Gastroesophageal sphincter (tissue), 4 donors: ENCODE results near the gene SAMM50. TPM values are rescaled to one million over a fixed set of nuclear protein-coding genes. Genes with fewer than 3 reads are reported as not detected.

ENCODE experiments used
- ATAC-seq: fragments of 150-250 bp; one replicate; pipeline ENCODE4 v1.9.1; 2016; ENCODE audit warnings: mild to moderate bottlenecking, moderate library complexity
- H3K27ac ChIP-seq, 4 donors: fragments of 200-600 bp; sonication (generic) in 3 of 4; 1 replicate in 3 of 4; 2 replicates in 1 of 4; pipeline ENCODE4 v1.5.1; 2016 to 2019
- H3K27me3 ChIP-seq: fragments of 200-600 bp; sonication (generic); one replicate; pipeline ENCODE4 v1.5.1; 2019
- H3K36me3 ChIP-seq, 2 donors: fragments of 200-600 bp; sonication (generic); one replicate each; pipeline ENCODE4 v1.5.1; 2019; ENCODE audit warnings: control low read depth in 1 of 2
- H3K4me1 ChIP-seq, 3 donors: fragments of 200-600 bp; sonication (generic); 1 replicate in 2 of 3; 2 replicates in 1 of 3; pipeline ENCODE4 v1.5.1; 2016 to 2019; ENCODE audit warnings: control low read depth in 2 of 3
- H3K4me3 ChIP-seq, 2 donors: fragments of 200-600 bp; sonication (generic); one replicate each; pipeline ENCODE4 v1.5.1; 2019; ENCODE audit warnings: mild to moderate bottlenecking in 1 of 2, moderate library complexity in 1 of 2
- H3K9me3 ChIP-seq, 3 donors: fragments of 200-600 bp; sonication (generic); one replicate each; pipeline ENCODE4 v1.5.1; 2017 to 2019; ENCODE audit warnings: control low read depth in 2 of 3
- CTCF ChIP-seq, 4 experiments: fragments of 200-600 bp in 2 of 4; fragments of 450-650 bp in 2 of 4; sonication (generic) in 1 of 4; IDR thresholded peaks; one replicate each; pipeline ENCODE4 v1.5.1; 2017 to 2019; ENCODE audit warnings: antibody characterized with exemption in 4 of 4, mild to moderate bottlenecking in 2 of 4, moderate library complexity in 2 of 4
- EP300 ChIP-seq: sonication (generic); formaldehyde crosslinking; IDR thresholded peaks from one replicate; pipeline ENCODE4 v1.6.1; 2017; ENCODE audit warnings: antibody characterized with exemption, mild to moderate bottlenecking
- POLR2A ChIP-seq, 2 donors: fragments of 450-650 bp; IDR thresholded peaks; one replicate each; pipeline ENCODE4 v1.6.1; 2017; ENCODE audit warnings: antibody characterized with exemption in 2 of 2, mild to moderate bottlenecking in 2 of 2, moderate library complexity in 1 of 2
- POLR2AphosphoS5 ChIP-seq: sonication (generic); formaldehyde crosslinking; IDR thresholded peaks from one replicate; pipeline ENCODE4 v1.6.1; 2017; ENCODE audit warnings: antibody characterized with exemption
- WGBS, 2 donors: methylation state at CpG; one replicate each; pipeline ENCODE4 v1.1.5; 2018; ENCODE audit warnings: low coverage in 1 of 2; 5-methylcytosine and 5-hydroxymethylcytosine counted together
- total RNA-seq, 4 donors: library from RNA; depleted of rRNA; stranded (reverse); fragments of >200 nt; gene quantifications; one replicate each; pipeline ENCODE4 v1.1.0, GENCODE V29; 2016

Gene SAMM50
- total RNA-seq, 4 donors from 2014 or later = 19.8 to 33.4 (median 31.6) TPM

- Histone ChIP-seq H3K27me3 (peaks cover 78% of the 10 kb centered on the region), H3K9me3 (peaks cover 0 to 6% (median 0%) of the 10 kb centered on the region in 3 donors), H3K36me3 (no peaks in the 10 kb centered on the region), H3K4me1 (peaks cover 0 to 18% (median 0%) of the 10 kb centered on the region in 3 donors), H3K27ac (peak within 1 kb of the TSS in 1 of 4 donors; percentile 47), H3K4me3 (peak within 1 kb of the TSS; percentile 49 to 59)
- TF ChIP-seq CTCF (IDR thresholded peaks at IDR 0.05) = no peak
- peak in 1 of 2 donors; percentile 23 for TF ChIP-seq POLR2A (IDR thresholded peaks at IDR 0.05)
- TF ChIP-seq EP300 = no peak
- peak; percentile 92 for ATAC-seq
- WGBS, 2 donors = no CpG with 5 or more reads among the region's 100 CpGs
Observed at GRCh38 chr22:43923631-43924464, 31.4 kb upstream of the SAMM50 start, which contains the start of gene PNPLA3. Gene PNPLA3, plus strand, starts transcription at chr22:43923805. Its CDS starts 107 bp downstream, at chr22:43923912.

- TF ChIP-seq CTCF (IDR thresholded peaks at IDR 0.05) (no peak), POLR2A (IDR thresholded peaks at IDR 0.05) (no peak), POLR2AphosphoS5 (no peak), EP300 (no peak)
Observed at GRCh38 chr22:43924877-43925276, 30.4 kb upstream of the SAMM50 start.

GRCh38 chr22:43925433-43926348 is 29.6 kb upstream of the SAMM50 start:
- peaks cover 0 to 18% (median 0%) of the 10 kb centered on the region in 3 donors for H3K4me1 ChIP-seq
- no peak for TF ChIP-seq POLR2AphosphoS5
- no peak for TF ChIP-seq POLR2A (IDR thresholded peaks at IDR 0.05)
- TF ChIP-seq EP300 = no peak
- TF ChIP-seq CTCF (IDR thresholded peaks at IDR 0.05) = no peak
- H3K4me3 ChIP-seq = no peak overlapping the region
- 75 to 90% methylated on average over 2 to 3 of the region's 6 CpGs for WGBS, 2 donors
- peaks cover 69% of the 10 kb centered on the region for H3K27me3 ChIP-seq
- ATAC-seq = no peak
- no peak overlapping the region for H3K27ac ChIP-seq
- peaks cover 0 to 6% (median 0%) of the 10 kb centered on the region in 3 donors for H3K9me3 ChIP-seq
- no peaks in the 10 kb centered on the region for H3K36me3 ChIP-seq

More at GRCh38 chr22:43924877-43925276, 30.4 kb upstream of the SAMM50 start:
- peaks cover 0 to 6% (median 0%) of the 10 kb centered on the region in 3 donors for H3K9me3 ChIP-seq
- no peaks in the 10 kb centered on the region for H3K36me3 ChIP-seq
- 67 to 100% methylated on average over 1 to 3 of the region's 7 CpGs for WGBS, 2 donors
- peaks cover 0 to 18% (median 0%) of the 10 kb centered on the region in 3 donors for H3K4me1 ChIP-seq
- no peak for ATAC-seq
- no peak overlapping the region for H3K4me3 ChIP-seq
- no peak overlapping the region for H3K27ac ChIP-seq
- peaks cover 70% of the 10 kb centered on the region for H3K27me3 ChIP-seq

- no peak for ATAC-seq
Observed at GRCh38 chr22:43926349-43926710, 28.9 kb upstream of the SAMM50 start.

More at GRCh38 chr22:43926349-43926710, 28.9 kb upstream of the SAMM50 start:
- TF ChIP-seq POLR2AphosphoS5 (no peak), EP300 (no peak), CTCF (IDR thresholded peaks at IDR 0.05) (no peak), POLR2A (IDR thresholded peaks at IDR 0.05) (no peak)
- Histone ChIP-seq H3K4me3 (no peak overlapping the region), H3K27ac (no peak overlapping the region), H3K4me1 (peaks cover 0 to 18% (median 0%) of the 10 kb centered on the region in 3 donors), H3K27me3 (peaks cover 63% of the 10 kb centered on the region), H3K36me3 (no peaks in the 10 kb centered on the region), H3K9me3 (peaks cover 0 to 6% (median 0%) of the 10 kb centered on the region in 3 donors)
- 88% methylated on average over 1 of the region's 1 CpG; no CpG with 5 or more reads in 1 of the 2 donors for WGBS, 2 donors
